Choroid plexus epithelial cell (primary cell): ENCODE measurements around the gene ATF6.

ENCODE experiments used
- DNase-seq: peaks from one replicate; pipeline ENCODE4 v3.0.0-alpha.2; 2010; ENCODE audit warnings: low read depth
- H3K4me3 ChIP-seq: 2 replicates; pipeline ENCODE4 v1.5.1; 2011; ENCODE audit warnings: low read depth, mild to moderate bottlenecking, control low read depth, low read length, moderate library complexity
- CTCF ChIP-seq: conservative IDR thresholded peaks from 2 replicates; pipeline ENCODE4 v1.5.1; 2011; ENCODE audit warnings: low read depth, mild to moderate bottlenecking, control low read depth, inconsistent platforms, low read length, moderate library complexity

The ATF6 gene

DNA sequence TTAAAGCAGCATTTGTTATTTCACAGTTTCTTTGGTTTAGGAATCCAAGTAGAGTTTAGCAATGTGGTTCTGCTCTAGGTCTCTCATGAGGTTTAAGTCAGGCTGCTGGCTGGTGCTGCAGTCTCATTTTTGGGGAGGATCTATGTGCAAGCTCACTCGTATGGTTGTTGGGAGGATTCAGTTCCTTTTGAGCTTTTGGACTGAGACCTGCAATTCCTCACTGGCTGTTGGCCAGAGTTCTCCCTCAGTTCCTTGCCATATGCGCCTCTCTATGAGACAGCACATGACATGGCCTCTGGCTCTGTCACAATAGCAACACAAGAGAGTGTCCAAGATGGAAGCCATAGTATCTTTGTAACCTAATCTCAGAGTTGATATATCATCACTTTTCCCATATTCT, 166.5 kb downstream of the ATF6 start:
- TF ChIP-seq CTCF = no peak

GRCh38 chr1:161933592-161934588, 167.8 kb downstream of the ATF6 start:
- no peak overlapping the region for H3K4me3 ChIP-seq
- DNase-seq = no peak
- TF ChIP-seq CTCF = no peak

More for the DNA sequence above, 166.5 kb downstream of the ATF6 start:
- no peak overlapping the region for H3K4me3 ChIP-seq
- no peak for DNase-seq

GRCh38 chr1:161935264-161935663, 169.1 kb downstream of the ATF6 start:
- H3K4me3 ChIP-seq = no peak overlapping the region
- no peak for DNase-seq
- TF ChIP-seq CTCF = no peak

GRCh38 chr1:161936786-161937185, 170.7 kb downstream of the ATF6 start:
- no peak overlapping the region for H3K4me3 ChIP-seq
- no peak for DNase-seq
- TF ChIP-seq CTCF = no peak

- TF ChIP-seq CTCF = no peak
- no peak overlapping the region for H3K4me3 ChIP-seq
- no peak for DNase-seq
These were observed 174.9 kb downstream of the ATF6 start for GRCh38 chr1:161940866-161941591.

DNA sequence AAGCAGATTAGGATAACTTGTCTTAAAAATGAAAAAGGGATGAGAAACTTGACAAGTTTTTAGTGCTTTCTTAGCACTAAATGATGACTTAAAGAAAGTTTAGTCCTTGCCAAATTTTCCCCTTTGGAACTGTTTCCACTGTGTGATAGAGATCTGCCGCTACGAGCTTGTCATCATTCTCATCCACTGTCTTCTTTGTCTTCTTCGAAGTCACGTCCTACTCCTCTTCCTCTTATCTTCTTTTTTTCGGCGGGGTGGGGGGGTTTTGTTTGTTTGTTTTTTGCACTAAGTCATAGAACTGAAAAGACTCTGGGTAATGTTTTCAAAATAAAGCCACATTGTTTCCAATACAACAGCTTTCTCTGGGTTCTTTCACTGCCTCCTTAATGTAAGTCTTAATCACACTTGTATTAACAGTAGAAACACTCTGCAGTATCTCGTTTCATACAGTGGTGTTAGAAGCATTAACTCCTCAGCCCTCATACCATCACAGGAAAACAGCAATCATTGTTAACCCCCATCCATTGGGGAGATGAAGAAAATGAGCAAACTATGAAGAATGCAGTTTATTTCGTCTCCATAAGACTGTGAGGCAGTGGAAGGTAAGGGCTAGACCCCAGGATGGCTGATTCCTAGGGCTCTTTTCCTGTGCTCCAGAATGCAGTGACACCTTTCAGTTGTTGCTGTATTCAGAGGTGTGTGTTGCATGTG, 175.8 kb downstream of the ATF6 start:
- TF ChIP-seq CTCF = no peak
- no peak for DNase-seq
- no peak overlapping the region for H3K4me3 ChIP-seq
